GM19099 (cell line): Measurements from ENCODE around the gene OR5AC2.

Source experiments
- POLR2A ChIP-seq: IDR thresholded peaks from 3 replicates; pipeline ENCODE4 v1.6.1; 2011; ENCODE audit warnings: low read depth; ENCODE audit not compliant: insufficient read length; ENCODE audit errors: extremely low read depth

Gene OR5AC2

GRCh38 chr3:98114264-98114663 lies 27.3 kb downstream of the OR5AC2 start:
- no peak for TF ChIP-seq POLR2A

GRCh38 chr3:98115717-98116116 lies 28.7 kb downstream of the OR5AC2 start:
- no peak for TF ChIP-seq POLR2A

- TF ChIP-seq POLR2A: no peak
These were observed 43.4 kb downstream of the OR5AC2 start, which contains the start of gene OR5H1 for GRCh38 chr3:98130421-98130820. TSS of gene OR5H1 (plus strand) at chr3:98130721. CDS start at chr3:98132698, 1,977 bp downstream.

GRCh38 chr3:98136631-98137030 lies 49.7 kb downstream of the OR5AC2 start:
- no peak for TF ChIP-seq POLR2A
